HG02852 (cell line): ENCODE results near the gene RECQL5.
A peak's percentile ranks its signal among the peaks of the same experiment; 100 is the strongest.

Experiments
- ATAC-seq: cut with Tn5 transposase; IDR thresholded peaks from one replicate; pipeline ENCODE4 v1.9.1; 2021; ENCODE audit warnings: mild to moderate bottlenecking, moderate library complexity; ENCODE audit not compliant: unreplicated experiment

Gene RECQL5

GRCh38 chr17:75688209-75688825 is 21.4 kb upstream of the RECQL5 start:
- no peak for ATAC-seq

- no peak for ATAC-seq
Measured at GRCh38 chr17:75685499-75685898, 18.5 kb upstream of the RECQL5 start.

- no peak for ATAC-seq
Measured at GRCh38 chr17:75684924-75685323, 18.0 kb upstream of the RECQL5 start.

- no peak for ATAC-seq
Measured at GRCh38 chr17:75684249-75684648, 17.3 kb upstream of the RECQL5 start.

- no peak for ATAC-seq
Measured at GRCh38 chr17:75683583-75683982, 16.6 kb upstream of the RECQL5 start.

GRCh38 chr17:75681289-75681688 is 14.3 kb upstream of the RECQL5 start:
- no peak for ATAC-seq

GRCh38 chr17:75680431-75680830 is 13.5 kb upstream of the RECQL5 start:
- no peak for ATAC-seq

GRCh38 chr17:75679706-75680211 is 12.8 kb upstream of the RECQL5 start:
- ATAC-seq = no peak

GRCh38 chr17:75676461-75676860 is 9.5 kb upstream of the RECQL5 start:
- no peak for ATAC-seq

- ATAC-seq = no peak
Measured at GRCh38 chr17:75673487-75673886, 6.5 kb upstream of the RECQL5 start.

- no peak for ATAC-seq
Measured at GRCh38 chr17:75672011-75672410, 5.1 kb upstream of the RECQL5 start.

GRCh38 chr17:75670868-75671267 is 3.9 kb upstream of the RECQL5 start:
- no peak for ATAC-seq

GRCh38 chr17:75668489-75668888 is 1.5 kb upstream of the RECQL5 start:
- no peak for ATAC-seq

- no peak for ATAC-seq
Measured at GRCh38 chr17:75667825-75668224, 871 bp upstream of the RECQL5 start.

GRCh38 chr17:75665981-75666380 is 973 bp downstream of the RECQL5 start:
- no peak for ATAC-seq

GRCh38 chr17:75664099-75664549 is 2.8 kb downstream of the RECQL5 start:
- peak; percentile 74 for ATAC-seq

GRCh38 chr17:75662511-75662910 is 4.4 kb downstream of the RECQL5 start:
- no peak for ATAC-seq

- no peak for ATAC-seq
Measured at GRCh38 chr17:75661531-75661930, 5.4 kb downstream of the RECQL5 start.

- ATAC-seq = no peak
Measured at GRCh38 chr17:75658237-75658636, 8.7 kb downstream of the RECQL5 start.

- ATAC-seq = no peak
Measured at GRCh38 chr17:75654176-75654575, 12.8 kb downstream of the RECQL5 start.

GRCh38 chr17:75652934-75653549 is 13.9 kb downstream of the RECQL5 start:
- ATAC-seq = no peak

- ATAC-seq = no peak
Measured at GRCh38 chr17:75652341-75652740, 14.6 kb downstream of the RECQL5 start.

- ATAC-seq = no peak
Measured at GRCh38 chr17:75650874-75651273, 16.1 kb downstream of the RECQL5 start.
